H9 (cell line): Measurements from ENCODE around the gene TPD52L1. TPM values are rescaled to one million over a fixed set of nuclear protein-coding genes. Genes with fewer than 3 reads are reported as not detected.

Experiments used
- DNase-seq: peaks from one replicate; pipeline ENCODE4 v3.0.0-alpha.2; 2017
- H2AFZ ChIP-seq: one replicate; pipeline ENCODE4 v1.6.1; 2013; ENCODE audit warnings: mild to moderate bottlenecking, low read length, control low read depth, moderate library complexity
- H2AK5ac ChIP-seq: 2 replicates; pipeline ENCODE4 v1.6.1; 2013; ENCODE audit warnings: low read length, control low read depth, mixed read lengths; ENCODE audit not compliant: insufficient read length
- H2BK120ac ChIP-seq: one replicate; pipeline ENCODE4 v1.6.1; 2013; ENCODE audit warnings: low read depth, mild to moderate bottlenecking, low read length, control low read depth, inconsistent platforms; ENCODE audit not compliant: poor library complexity, severe bottlenecking
- H2BK12ac ChIP-seq: 2 replicates; pipeline ENCODE4 v1.6.1; 2013; ENCODE audit warnings: low read length, control low read depth, mixed read lengths, low read depth; ENCODE audit not compliant: insufficient read length
- H2BK15ac ChIP-seq: 2 replicates; pipeline ENCODE4 v1.6.1; 2013; ENCODE audit warnings: low read depth, low read length, control low read depth
- H2BK20ac ChIP-seq: one replicate; pipeline ENCODE4 v1.6.1; 2013; ENCODE audit warnings: low read depth, mild to moderate bottlenecking, low read length, control low read depth, inconsistent platforms; ENCODE audit not compliant: poor library complexity, severe bottlenecking
- H2BK5ac ChIP-seq: 2 replicates; pipeline ENCODE4 v1.6.1; 2013; ENCODE audit warnings: low read length, control low read depth, mixed read lengths; ENCODE audit not compliant: insufficient read length
- H3K14ac ChIP-seq: 2 replicates; pipeline ENCODE4 v1.6.1; 2013; ENCODE audit warnings: low read length, control low read depth; ENCODE audit not compliant: insufficient read depth
- H3K18ac ChIP-seq: 2 replicates; pipeline ENCODE4 v1.6.1; 2013; ENCODE audit warnings: low read depth, mild to moderate bottlenecking, mixed read lengths, low read length, control low read depth; ENCODE audit not compliant: insufficient read length
- H3K23ac ChIP-seq: 2 replicates; pipeline ENCODE4 v1.6.1; 2013; ENCODE audit warnings: low read length, control low read depth, mixed read lengths, low read depth; ENCODE audit not compliant: insufficient read length
- H3K23me2 ChIP-seq: 2 replicates; pipeline ENCODE4 v1.6.1; 2013; ENCODE audit warnings: low read depth, mild to moderate bottlenecking, mixed read lengths, low read length, control low read depth; ENCODE audit not compliant: insufficient read length, poor library complexity, severe bottlenecking
- H3K27ac ChIP-seq: 2 replicates; pipeline ENCODE4 v1.5.1; 2013; ENCODE audit warnings: low read length, control low read depth, mixed read lengths, low read depth; ENCODE audit not compliant: insufficient read length
- H3K27me3 ChIP-seq: 2 replicates; pipeline ENCODE4 v1.6.1; 2013; ENCODE audit warnings: low read length, control low read depth, inconsistent platforms; ENCODE audit not compliant: insufficient read depth
- H3K4ac ChIP-seq: 2 replicates; pipeline ENCODE4 v1.6.1; 2013; ENCODE audit warnings: low read depth, mild to moderate bottlenecking, control low read depth, inconsistent platforms, low read length, moderate library complexity
- H3K4me1 ChIP-seq: 2 replicates; pipeline ENCODE4 v1.6.1; 2013; ENCODE audit warnings: low read length, control low read depth, inconsistent platforms; ENCODE audit not compliant: insufficient read depth
- H3K4me2 ChIP-seq: 2 replicates; pipeline ENCODE4 v1.6.1; 2013; ENCODE audit warnings: low read length, control low read depth, mixed read lengths; ENCODE audit not compliant: insufficient read length, insufficient read depth
- H3K56ac ChIP-seq: 2 replicates; pipeline ENCODE4 v1.6.1; 2013; ENCODE audit warnings: low read depth, mild to moderate bottlenecking, mixed read lengths, low read length, control low read depth; ENCODE audit not compliant: insufficient read length
- H3K79me1 ChIP-seq: 2 replicates; pipeline ENCODE4 v1.6.1; 2013; ENCODE audit warnings: low read depth, mild to moderate bottlenecking, moderate library complexity, low read length, control low read depth, inconsistent platforms; ENCODE audit not compliant: insufficient read depth, poor library complexity, severe bottlenecking
- H3K79me2 ChIP-seq: 2 replicates; pipeline ENCODE4 v1.6.1; 2013; ENCODE audit warnings: low read length, control low read depth, inconsistent platforms; ENCODE audit not compliant: insufficient read depth
- H3K9ac ChIP-seq: 2 replicates; pipeline ENCODE4 v1.6.1; 2013; ENCODE audit warnings: low read length, control low read depth, mixed read lengths; ENCODE audit not compliant: insufficient read length; ENCODE audit errors: extremely low read depth
- H3K9me3 ChIP-seq: one replicate; pipeline ENCODE4 v1.6.1; 2013; ENCODE audit warnings: low read depth, low read length, inconsistent platforms; ENCODE audit not compliant: control insufficient read depth
- H3T11ph ChIP-seq: one replicate; pipeline ENCODE4 v1.6.1; 2013; ENCODE audit warnings: mild to moderate bottlenecking, low read length, control low read depth, inconsistent platforms
- H4K20me1 ChIP-seq: one replicate; pipeline ENCODE4 v1.6.1; 2013; ENCODE audit not compliant: control insufficient read depth, insufficient read length, insufficient read depth
- H4K5ac ChIP-seq: 2 replicates; pipeline ENCODE4 v1.6.1; 2013; ENCODE audit warnings: low read depth, mild to moderate bottlenecking, mixed read lengths, low read length, control low read depth; ENCODE audit not compliant: insufficient read length
- H4K8ac ChIP-seq: replicated peaks from 2 replicates; pipeline ENCODE4 v1.6.1; 2013; ENCODE audit warnings: low read length, control low read depth, mixed read lengths, low read depth; ENCODE audit not compliant: insufficient read length
- H4K91ac ChIP-seq: 2 replicates; pipeline ENCODE4 v1.6.1; 2013; ENCODE audit warnings: low read depth, mild to moderate bottlenecking, moderate library complexity, mixed read lengths, low read length, control low read depth; ENCODE audit not compliant: insufficient read length
- H3K27ac Mint-ChIP-seq, 3 experiments: 2 replicates in 2 of 3; 3 replicates in 1 of 3; pipeline ENCODE4 v1.8.0; 2020 to 2021; ENCODE audit warnings: mixed read lengths in 3 of 3, mild to moderate bottlenecking in 1 of 3, moderate library complexity in 1 of 3
- H3K27me3 Mint-ChIP-seq: 2 replicates; pipeline ENCODE4 v1.8.0; 2021; ENCODE audit warnings: low read depth, mild to moderate bottlenecking, moderate library complexity, mixed read lengths
- H3K36me3 Mint-ChIP-seq, 3 experiments: 2 replicates in 2 of 3; 3 replicates in 1 of 3; pipeline ENCODE4 v1.8.0; 2020 to 2021; ENCODE audit warnings: low read depth in 3 of 3, mixed read lengths in 3 of 3; ENCODE audit not compliant: insufficient read depth in 1 of 3
- H3K4me1 Mint-ChIP-seq, 2 experiments: 2 replicates each; pipeline ENCODE4 v1.8.0; 2020; ENCODE audit warnings: mixed read lengths in 2 of 2
- H3K4me3 Mint-ChIP-seq, 2 experiments: 2 replicates in 1 of 2; 3 replicates in 1 of 2; pipeline ENCODE4 v1.8.0; 2020 to 2021; ENCODE audit warnings: mild to moderate bottlenecking in 2 of 2, mixed read lengths in 2 of 2, moderate library complexity in 1 of 2
- H3K9me3 Mint-ChIP-seq, 2 experiments: 2 replicates in 1 of 2; 3 replicates in 1 of 2; pipeline ENCODE4 v1.8.0; 2020; ENCODE audit warnings: mild to moderate bottlenecking in 2 of 2, mixed read lengths in 2 of 2, moderate library complexity in 1 of 2
- CTCF ChIP-seq: fragments of 200-600 bp; sonication (generic); conservative IDR thresholded peaks from 3 replicates; pipeline ENCODE4 v1.8.0; 2021; ENCODE audit warnings: antibody characterized with exemption, mild to moderate bottlenecking
- WGBS: extraction: QIAGEN DNeasy Blood & Tissue Kit; methylation state at CpG from one replicate; pipeline ENCODE4 v1.1.7; 2013; ENCODE audit warnings: missing lambda C conversion rate, low lambda C conversion rate, mixed read lengths; ENCODE audit not compliant: insufficient read length; ENCODE audit errors: extremely low coverage; 5-methylcytosine and 5-hydroxymethylcytosine counted together
- total RNA-seq: library from RNA; stranded (reverse); gene quantifications from 2 replicates; pipeline ENCODE4 v1.2.1, GENCODE V29; 2021

TPD52L1 gene
- total RNA-seq, 1 experiment from 2014 or later, result 6.6 TPM

DNA sequence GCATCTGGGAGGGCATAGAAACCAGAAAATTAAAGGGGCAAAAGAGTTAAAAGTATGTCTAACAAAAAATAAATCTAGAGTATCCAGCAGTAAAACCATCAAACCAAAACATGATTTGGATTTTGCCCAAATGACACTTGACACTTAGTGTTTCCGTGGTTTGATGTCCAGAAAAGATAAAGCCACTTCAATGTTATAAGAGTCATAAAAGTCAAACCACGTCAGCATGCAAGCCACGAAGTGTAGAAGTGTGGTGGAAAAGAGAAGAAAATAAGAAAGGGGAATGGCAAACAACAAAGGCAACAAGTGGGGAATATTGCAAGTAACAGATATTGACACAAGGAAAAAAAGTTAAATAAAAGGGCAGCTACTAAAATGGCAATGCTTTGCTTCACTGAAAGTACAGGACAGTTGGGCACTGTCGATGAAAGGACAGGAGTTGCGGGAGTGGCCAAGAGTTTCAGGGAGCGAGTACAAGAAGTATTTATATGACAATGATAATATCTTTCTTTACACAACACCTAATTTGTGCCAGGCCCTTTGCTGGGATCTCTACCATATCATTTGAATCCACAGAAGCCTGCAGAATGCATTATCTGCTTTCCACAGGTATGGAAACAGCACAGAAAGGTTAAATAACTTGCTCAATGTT lies 154.5 kb downstream of the TPD52L1 start:
- Mint-ChIP-seq H3K36me3 (peaks cover 0 to 4% (median 0%) of the 10 kb centered on the region in 3 experiments; a peak in 1 of 7 replicates), H3K4me1 (peaks cover 2% of the 10 kb centered on the region in 2 experiments; a peak in 2 of 4 replicates), H3K27ac (no peak overlapping the region), H3K27me3 (peaks cover 21% of the 10 kb centered on the region), H3K4me3 (no peak overlapping the region), H3K9me3 (peaks cover 0 to 4% of the 10 kb centered on the region in 2 experiments; a peak in 2 of 5 replicates)
- H3K56ac ChIP-seq, result no peak overlapping the region
- DNase-seq, result no peak
- no peak overlapping the region for H3K9ac ChIP-seq
- no peak overlapping the region for H3K27ac ChIP-seq
- H3T11ph ChIP-seq, result no peak overlapping the region
- H2BK20ac ChIP-seq, result no peak overlapping the region
- no peak overlapping the region for H3K4me2 ChIP-seq
- H4K5ac ChIP-seq, result no peak overlapping the region
- no peaks in the 10 kb centered on the region for H3K9me3 ChIP-seq
- H2BK120ac ChIP-seq, result no peak overlapping the region
- H3K23ac ChIP-seq, result no peak overlapping the region
- H3K79me2 ChIP-seq, result no peaks in the 10 kb centered on the region
- H2AK5ac ChIP-seq, result no peak overlapping the region
- no peak overlapping the region for H2BK12ac ChIP-seq
- H3K79me1 ChIP-seq, result no peaks in the 10 kb centered on the region
- 0 out of 2 replicates have a peak, but pooled peaks cover 2% of the 10 kb centered on the region for H3K4me1 ChIP-seq
- H3K14ac ChIP-seq, result no peak overlapping the region
- no peaks in the 10 kb centered on the region for H4K20me1 ChIP-seq
- WGBS, result no CpG with 5 or more reads among the region's 6 CpGs
- H3K27me3 ChIP-seq, result no peaks in the 10 kb centered on the region
- no peak overlapping the region for H2BK5ac ChIP-seq
- H3K18ac ChIP-seq, result no peak overlapping the region
- no peak overlapping the region for H4K91ac ChIP-seq
- H3K23me2 ChIP-seq, result no peaks in the 10 kb centered on the region
- H2AFZ ChIP-seq, result no peak overlapping the region
- no peak overlapping the region for H3K4ac ChIP-seq
- H4K8ac ChIP-seq, result no peak overlapping the region
- no peak for TF ChIP-seq CTCF
- no peak overlapping the region for H2BK15ac ChIP-seq
